Cortex of kidney (tissue), 1 donor: Measurements from ENCODE around the gene SYNJ2.

Experiments
- DNase-seq: peaks from one replicate; lab custom pipeline; 2025; lab: John Stamatoyannopoulos, UW

SYNJ2 gene

GRCh38 chr6:158060455-158061360, 79.0 kb downstream of the SYNJ2 start:
- DNase-seq = no peak

DNA sequence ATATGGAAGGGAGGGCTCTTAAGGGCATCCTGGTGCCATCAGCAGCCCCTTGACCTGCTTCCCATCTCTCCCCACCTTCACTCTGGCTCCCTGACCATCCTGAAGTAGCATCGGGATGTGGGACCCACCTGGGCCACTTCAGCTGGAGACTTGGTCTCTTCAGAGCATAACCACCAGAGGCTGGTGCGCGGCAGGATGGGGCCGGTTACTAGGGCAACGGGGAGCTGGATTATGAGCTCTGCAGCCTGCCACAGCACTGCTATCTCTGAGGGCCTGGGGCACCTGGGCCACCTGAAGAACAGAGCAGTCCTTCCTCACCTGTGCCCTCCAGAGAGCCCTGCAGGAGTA, 79.7 kb downstream of the SYNJ2 start:
- no peak for DNase-seq

DNA sequence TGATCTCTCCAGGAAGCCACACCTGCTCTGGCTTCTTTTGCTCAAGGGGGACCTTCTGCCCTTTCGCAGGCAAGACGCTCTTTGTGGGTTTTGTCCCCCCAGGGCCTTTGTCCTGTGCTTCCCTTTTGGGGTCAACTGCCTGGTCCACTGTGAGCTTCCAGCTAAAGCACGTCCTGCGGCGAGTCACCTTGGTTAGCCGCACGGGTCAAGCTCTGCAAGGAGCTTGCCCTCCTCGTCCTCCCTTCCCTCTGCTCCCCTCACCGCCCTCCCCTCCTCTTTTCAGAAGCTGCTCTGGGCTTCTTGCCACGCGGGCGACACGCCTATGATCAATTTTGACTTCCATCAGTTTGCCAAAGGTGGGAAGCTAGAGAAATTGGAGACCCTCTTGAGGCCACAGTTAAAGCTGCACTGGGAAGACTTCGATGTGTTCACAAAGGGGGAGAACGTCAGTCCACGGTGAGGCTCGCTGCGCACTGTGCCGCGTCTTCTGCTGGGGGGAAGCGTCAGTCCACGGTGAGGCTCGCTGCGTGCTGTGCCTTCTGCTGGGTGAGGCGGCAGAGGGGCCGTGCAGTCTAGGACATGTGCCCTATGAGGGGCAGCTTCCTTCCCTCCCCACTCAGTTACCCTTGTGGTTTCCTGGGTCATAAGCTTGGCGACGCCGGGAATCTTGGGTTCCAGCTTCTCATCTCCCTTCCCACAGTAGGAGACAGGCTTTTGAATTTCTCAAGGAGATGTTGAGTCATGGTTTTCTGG, 80.2 kb downstream of the SYNJ2 start:
- DNase-seq = no peak

DNA sequence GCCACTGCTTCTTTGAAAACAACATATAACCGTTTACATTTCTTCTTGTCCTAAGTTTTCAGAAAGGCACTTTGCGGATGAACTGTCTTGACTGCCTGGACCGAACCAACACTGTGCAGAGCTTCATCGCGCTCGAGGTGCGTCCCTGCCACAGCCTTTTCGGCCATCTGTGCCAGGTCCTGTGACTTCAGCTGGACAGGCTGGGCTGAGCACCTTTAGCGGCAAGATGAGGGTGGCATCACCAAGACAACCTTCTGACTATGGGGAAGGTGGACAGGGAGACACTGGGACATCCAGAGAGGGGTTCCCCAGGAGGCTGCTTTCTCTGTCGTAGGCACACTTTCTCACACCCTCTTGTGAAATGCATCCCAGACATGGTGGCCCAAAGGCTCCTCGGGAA, 82.1 kb downstream of the SYNJ2 start:
- DNase-seq = no peak

GRCh38 chr6:158064725-158065251, 83.1 kb downstream of the SYNJ2 start:
- DNase-seq = no peak

DNA sequence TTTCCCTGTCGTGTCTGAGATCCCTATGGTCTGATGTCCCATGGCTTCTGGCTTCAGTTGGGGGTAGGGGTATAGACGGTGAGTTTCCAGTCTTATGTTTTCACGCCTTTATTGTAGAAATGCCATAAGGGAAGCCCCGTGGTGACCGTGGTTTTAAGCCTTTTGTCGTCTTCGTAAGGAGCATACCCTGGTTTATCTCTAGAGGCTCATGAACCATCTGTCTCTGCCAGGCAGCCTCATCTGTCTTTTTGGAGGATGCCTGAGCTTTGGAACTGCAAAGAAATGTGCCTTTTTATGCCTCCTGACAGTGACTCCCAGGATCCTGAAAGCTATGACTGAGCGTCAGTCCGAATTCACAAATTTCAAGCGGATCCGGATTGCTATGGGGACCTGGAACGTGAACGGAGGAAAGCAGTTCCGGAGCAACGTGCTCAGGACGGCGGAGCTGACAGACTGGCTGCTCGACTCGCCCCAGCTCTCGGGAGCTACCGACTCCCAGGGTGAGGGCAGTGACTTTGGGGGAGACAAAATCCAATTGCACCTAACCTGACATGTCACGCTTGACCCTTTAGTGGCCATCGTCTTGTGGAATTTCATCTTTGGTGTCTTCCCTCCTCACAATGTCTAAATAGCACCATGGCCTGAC, 84.6 kb downstream of the SYNJ2 start:
- no peak for DNase-seq

DNA sequence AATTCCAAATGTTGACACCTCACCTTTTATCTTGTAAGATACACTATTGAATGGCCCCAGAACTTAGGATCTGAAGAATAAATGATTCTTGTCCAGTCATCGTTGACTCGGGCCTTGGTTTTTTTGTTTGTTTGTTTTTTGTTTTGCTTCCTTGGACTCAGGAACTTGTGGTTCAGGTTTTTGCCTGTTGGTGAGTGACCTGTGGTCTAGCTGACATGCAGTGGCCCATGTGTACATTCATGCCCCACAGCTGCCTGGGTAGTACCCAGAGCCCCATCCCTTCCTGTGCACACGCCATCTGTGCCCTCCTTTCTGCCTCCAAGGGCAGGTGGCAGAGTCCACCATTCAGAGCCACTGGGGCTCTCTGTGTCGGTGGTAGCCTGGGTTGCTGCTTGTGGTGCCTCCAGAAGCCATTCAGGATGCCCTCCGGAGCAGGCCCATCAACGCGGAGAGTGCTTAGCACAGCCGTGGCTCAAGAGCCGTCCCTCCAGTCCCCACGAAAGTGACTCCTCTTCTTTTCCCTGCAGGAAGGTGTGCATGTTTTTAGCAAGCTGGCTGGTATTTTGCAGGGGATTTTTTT, 85.9 kb downstream of the SYNJ2 start:
- no peak for DNase-seq

DNA sequence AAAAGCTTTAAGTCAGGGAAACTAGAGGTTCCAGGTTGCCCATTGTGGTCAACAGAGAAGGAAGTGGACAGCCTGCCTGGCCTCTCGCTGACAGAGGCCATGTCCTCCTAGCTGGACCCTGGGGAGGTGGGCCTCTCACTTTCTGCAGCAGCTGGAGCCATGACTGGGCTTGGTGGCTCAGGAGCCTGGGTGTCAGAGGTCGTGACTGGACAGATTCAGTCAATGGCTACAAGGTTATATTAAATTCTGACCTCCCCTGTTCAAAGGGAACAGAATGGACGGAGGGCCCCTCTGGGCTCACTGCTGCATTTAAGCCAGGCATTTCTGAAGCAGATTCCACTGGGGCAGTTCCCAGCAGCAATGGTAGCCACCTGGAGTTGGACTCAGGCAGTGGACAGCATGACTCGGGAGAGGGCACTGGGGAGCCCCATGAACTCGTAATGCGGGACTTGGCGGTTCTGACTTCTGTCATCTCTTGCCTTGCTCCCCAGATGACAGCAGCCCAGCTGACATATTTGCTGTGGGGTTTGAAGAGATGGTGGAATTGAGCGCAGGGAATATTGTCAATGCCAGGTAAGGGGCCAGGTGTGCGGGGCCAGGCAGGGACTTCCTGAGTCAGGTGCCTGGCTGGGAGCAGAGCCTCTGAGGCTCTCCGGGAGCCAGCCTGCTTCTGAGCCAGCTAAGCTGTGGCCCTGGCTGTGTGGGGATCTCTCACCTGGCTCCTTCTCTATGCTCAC, 86.7 kb downstream of the SYNJ2 start:
- no peak for DNase-seq

GRCh38 chr6:158068893-158069799, 87.5 kb downstream of the SYNJ2 start:
- DNase-seq = no peak

DNA sequence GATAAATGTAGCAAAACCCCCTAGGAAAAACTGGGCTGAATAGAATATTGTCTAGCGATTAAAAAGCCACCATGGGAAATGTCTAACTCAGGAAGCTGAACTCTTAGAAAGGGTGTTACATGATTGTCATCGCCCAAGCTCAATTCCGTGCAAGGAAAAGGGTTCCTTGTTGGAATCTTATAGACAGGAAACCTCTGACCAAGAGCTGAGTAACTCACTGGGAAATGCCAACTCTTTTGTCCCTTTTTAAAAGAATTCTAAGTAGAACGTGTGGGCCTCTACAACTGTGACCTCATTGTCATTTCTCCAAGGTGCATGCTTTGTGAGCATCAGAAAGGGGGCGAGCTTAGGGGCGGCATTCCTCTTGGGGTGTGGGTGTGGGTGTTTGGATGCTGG, 88.1 kb downstream of the SYNJ2 start:
- no peak for DNase-seq

DNA sequence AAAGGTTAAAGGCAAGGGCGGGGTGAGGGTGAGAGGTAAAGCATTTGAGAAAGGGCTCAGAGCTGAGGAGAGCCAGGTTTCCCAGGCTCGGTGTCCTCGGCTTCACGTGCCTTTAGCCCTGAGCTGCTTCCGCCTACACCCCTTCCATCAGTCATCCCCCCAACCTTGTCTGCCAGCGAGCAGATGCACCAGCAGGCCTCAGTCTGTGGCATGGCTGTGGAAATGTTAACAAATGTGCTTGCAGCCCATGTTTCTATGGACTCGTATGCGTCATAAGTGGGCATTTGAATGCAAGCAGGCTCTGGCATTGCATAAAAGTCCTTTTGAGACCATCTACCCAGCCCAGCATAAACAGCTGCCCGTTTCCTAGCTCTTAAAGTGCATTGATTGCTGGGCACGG, 88.8 kb downstream of the SYNJ2 start:
- no peak for DNase-seq

DNA sequence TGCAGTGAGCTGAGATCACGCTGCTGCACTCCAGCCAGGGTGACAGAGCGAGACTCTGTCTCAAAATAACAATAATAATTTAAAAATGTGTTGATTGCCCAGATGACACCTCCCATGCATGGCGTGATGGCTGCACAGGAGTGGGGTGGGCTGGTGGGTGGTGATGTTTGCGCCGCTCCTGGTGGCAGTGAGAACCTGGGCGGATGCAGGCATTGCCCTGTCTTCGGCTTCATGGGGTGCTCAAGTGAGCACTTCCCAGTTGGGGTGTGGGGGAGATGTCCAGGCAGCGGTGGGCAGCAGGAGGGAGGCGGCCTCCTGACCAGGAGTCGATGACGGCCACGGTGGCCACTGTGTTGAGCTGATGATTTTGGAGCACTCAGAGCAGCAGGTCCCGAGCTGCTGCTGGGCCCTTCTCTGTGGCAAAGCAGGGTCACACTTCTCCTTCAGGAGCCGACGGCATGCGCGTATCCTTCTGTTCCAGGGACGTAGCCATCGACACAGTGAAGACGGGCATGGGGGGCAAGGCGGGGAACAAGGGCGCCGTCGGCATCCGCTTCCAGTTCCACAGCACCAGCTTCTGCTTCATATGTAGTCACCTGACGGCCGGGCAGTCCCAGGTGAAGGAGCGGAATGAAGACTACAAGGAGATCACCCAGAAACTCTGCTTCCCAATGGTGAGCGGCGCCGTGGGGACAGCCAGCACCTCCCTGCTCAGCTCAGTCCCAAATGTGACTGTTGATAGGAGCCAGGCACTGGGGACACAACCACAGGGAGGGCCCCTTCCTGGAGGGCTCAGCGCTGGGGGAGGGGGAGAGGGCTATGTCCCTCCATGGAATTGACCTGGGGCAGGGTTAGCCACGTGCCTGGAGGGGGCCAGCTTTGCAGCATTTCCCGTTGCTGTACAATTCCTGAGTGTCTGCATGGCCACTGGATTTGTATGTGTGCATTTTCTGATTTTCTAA, 89.7 kb downstream of the SYNJ2 start:
- no peak for DNase-seq

- DNase-seq = no peak
Observed at GRCh38 chr6:158072083-158072721, 90.5 kb downstream of the SYNJ2 start.

DNA sequence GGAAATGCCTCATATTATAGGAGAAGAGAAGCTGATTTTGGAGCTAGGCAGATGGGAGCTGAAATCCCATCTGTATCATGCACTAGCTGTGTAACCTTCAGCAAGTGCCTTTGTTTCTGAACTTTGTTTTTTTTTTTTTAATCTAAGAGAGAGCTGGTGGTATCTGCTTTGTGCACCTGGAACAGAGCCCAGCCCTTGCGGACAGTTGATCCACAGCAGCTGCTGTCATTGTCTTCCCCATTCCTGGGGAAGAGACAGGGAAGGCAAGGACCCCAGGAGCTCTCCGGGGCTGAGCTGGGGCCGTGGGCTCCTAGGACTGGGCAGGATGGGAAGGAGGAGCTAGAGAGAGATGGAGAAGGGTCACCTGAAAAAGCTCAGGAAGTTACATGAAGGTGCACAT, 92.1 kb downstream of the SYNJ2 start:
- no peak for DNase-seq

DNA sequence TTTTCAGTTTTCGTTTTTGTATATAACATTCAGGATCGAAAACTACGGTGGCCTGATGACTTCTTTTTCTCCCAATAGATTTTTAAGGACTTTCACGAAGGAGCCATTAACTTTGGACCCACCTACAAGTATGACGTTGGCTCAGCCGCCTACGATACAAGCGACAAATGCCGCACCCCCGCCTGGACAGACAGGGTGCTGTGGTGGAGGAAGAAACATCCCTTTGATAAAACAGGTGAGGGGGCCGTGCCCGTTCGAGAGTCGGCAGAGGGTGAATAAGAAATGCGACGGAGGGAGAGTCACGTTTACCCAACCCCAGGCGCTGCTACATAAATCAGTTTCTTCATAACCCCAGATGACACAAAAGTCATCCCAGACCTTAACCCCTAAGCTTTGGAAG, 94.9 kb downstream of the SYNJ2 start:
- DNase-seq = no peak

DNA sequence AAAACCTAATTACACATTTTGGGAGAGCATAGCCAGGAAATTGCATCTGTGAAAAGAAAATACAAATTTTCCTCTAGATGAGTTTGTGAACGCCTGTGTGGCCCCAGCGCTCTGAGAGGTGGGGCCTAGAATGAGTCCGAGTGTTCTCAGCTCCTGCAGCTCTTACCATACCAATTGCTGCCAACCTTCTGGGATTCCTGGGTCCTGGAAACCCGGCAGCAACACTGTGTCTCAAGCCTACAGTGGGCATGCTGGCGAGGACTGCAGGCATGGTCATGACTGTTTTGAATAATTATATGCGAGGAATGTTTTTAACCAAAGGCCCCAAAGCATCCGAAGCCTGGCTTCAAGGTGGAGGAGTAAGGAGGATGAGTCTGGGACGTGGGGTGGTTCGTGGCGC, 96.0 kb downstream of the SYNJ2 start:
- no peak for DNase-seq

GRCh38 chr6:158078320-158078719, 96.7 kb downstream of the SYNJ2 start:
- DNase-seq = no peak

GRCh38 chr6:158080849-158081656, 99.4 kb downstream of the SYNJ2 start:
- DNase-seq = no peak
